NK-92 treated with Interleukin-12 subunit alpha and Interleukin-12 subunit beta, amount 100 ng/mL, for 24 hours (cell line): ENCODE measurements around the gene EXOC2.
A peak's percentile ranks its signal among the peaks of the same experiment; 100 is the strongest.

ENCODE experiments used
- DNase-seq: peaks from one replicate; lab custom pipeline; 2025; lab: John Stamatoyannopoulos, UW

Gene EXOC2

GRCh38 chr6:518218-518617 is 174.7 kb downstream of the EXOC2 start:
- no peak for DNase-seq

GRCh38 chr6:516213-516612 is 176.7 kb downstream of the EXOC2 start:
- DNase-seq, result no peak

DNA sequence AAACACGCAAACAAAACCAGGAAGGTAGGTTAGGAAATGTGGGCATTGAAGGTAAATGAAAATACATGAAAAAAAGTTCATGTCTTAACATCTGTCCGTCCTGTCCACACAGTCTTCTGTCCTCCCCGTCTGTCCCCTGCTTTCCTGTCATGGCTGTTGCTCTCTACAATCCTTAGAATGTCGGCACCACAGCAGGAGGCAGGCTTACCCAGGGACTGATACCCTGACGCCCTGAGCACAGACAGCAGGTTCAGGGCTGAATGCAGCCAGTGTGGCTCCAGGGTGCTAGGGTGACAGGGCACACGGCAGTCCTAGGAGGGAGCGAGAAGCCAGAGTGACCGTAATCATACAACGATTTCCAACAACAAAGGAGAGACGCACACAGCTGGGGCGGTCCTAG is 177.7 kb downstream of the EXOC2 start:
- no peak for DNase-seq

DNA sequence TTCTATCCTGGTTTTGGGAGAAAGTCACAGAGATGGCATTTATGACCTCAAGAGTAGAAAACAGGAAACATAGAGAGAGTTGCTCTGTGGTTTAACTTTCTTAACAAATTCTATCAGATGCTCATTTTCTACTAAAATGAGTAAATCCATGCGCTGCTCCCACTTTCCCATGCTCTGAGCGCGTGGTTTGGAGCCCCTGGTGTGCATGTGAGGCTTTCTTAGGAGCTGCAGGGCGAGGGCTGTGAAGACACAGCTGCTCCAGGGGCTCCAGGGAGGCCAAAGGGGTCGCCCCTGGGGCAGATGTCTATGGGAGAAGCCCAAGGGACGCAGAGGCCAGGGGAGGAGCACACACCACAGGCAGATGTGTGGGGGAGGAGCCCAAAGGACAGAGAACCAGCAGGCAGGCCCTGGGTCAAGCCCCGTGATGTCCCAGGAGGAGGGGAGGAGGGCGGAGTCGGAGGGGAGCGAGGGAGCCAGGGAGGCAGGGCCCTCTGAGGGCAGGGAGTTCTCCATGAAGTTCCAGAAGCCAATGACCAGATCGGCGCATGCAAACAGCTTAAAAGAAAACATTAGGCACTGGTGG is 178.5 kb downstream of the EXOC2 start:
- no peak for DNase-seq

DNA sequence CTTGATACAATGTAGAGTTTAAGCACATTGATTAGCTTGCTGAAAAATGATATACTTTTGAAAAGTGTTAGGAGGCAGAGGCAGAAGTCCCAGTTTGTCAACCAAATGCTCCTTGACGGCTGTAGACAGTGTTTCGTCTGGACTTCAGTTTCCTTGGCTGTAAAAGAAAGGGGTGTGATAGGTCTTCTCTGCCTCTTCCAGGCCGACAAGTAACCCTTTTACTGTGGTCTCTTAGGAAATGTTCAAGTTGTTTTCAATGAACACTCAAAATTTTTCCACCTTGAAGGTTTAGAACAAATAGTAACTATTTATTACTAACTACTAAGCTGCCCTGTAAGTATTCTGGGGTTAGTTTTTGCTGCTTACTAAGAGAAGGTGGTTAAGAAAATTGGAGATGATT is 179.0 kb downstream of the EXOC2 start:
- no peak for DNase-seq

DNA sequence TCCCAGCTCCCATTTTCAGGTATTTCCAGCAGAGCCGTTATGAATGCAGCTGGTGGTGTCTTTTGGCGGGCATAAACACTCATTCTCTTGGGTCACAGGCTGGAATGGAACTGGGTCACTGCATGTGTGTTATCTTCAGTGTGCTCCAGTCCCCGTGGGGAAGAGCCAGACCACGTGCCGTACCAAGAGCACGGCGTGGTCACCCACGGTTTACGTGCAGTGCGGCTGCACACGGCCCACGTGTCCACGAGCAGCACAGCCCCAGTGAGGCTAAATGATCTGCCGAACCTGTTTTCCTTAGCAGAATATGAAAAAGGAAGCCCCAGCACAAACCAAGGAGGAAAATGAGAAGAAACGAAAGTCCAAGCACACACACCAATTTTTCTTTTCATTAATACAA is 179.9 kb downstream of the EXOC2 start:
- no peak for DNase-seq

- DNase-seq, result no peak
These were observed 181.3 kb downstream of the EXOC2 start for GRCh38 chr6:511488-512137.

DNA sequence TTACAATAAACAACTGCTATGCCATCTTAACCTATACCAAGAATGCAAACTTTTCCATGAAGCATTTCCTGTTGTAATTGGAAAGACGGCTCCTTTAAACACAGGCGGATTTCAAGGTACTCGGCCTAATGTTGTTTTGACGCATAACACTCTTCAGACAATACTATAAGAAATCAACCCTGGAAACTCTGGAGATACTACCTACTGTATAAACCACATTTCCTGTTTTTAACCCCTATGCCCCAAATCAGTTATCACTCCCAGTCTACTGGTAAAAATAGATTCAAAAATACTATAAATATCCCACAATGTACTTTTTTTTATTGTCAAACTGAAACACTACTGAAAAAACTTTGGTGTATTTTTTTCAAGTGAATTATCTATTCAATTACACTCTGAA is 183.3 kb downstream of the EXOC2 start:
- no peak for DNase-seq

GRCh38 chr6:508614-509013 is 184.3 kb downstream of the EXOC2 start:
- DNase-seq, result no peak

- DNase-seq, result no peak
These were observed 184.9 kb downstream of the EXOC2 start for GRCh38 chr6:508006-508405.

GRCh38 chr6:506920-507622 is 185.9 kb downstream of the EXOC2 start:
- no peak for DNase-seq

DNA sequence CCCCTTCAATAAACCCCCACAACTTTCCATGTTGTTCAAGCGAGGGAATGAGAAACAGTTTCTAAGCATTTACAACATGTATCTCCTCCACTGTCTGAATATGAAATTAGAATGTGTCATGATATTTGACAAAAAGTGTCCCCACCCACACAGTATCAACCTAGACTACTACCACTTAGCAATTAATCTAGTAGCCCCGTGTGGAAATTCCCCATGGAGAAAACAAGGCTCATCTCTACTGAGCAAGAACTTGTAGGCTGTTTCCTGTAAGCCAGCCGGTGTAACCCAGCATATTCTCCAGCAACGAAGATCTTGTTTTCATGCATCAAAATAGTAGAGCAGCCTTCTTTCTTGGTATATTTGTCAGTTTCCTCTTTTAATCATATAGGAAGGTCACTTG is 186.4 kb downstream of the EXOC2 start:
- no peak for DNase-seq

GRCh38 chr6:505374-505773 is 187.6 kb downstream of the EXOC2 start:
- DNase-seq, result no peak

DNA sequence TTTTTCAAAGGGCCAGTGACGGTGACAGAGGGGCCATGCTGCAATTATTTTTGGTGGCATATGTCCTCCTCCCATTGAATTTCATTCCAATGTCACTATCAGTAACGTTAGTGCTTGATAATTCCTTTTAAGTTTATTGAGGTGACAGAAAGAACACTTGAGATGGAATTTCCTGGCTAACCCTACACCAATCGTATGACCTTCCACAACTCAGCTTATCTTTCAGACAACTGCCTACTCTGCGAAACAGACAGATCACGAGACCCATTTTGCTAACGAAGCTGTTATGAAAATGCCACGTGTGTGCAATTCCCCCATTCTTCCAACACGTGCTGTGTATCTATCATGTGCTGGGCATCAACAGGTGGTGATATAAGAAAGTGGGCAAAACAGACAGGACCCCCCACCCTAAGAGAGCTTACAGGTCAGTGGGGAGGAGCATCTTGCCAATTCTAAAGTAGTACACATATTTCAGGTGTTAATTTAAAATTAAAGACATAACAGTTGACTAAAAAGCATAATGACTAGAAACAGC is 188.4 kb downstream of the EXOC2 start:
- DNase-seq, result no peak

- DNase-seq, result no peak
These were observed 189.2 kb downstream of the EXOC2 start for GRCh38 chr6:503610-504362.

- no peak for DNase-seq
These were observed 190.2 kb downstream of the EXOC2 start for GRCh38 chr6:502761-503160.

DNA sequence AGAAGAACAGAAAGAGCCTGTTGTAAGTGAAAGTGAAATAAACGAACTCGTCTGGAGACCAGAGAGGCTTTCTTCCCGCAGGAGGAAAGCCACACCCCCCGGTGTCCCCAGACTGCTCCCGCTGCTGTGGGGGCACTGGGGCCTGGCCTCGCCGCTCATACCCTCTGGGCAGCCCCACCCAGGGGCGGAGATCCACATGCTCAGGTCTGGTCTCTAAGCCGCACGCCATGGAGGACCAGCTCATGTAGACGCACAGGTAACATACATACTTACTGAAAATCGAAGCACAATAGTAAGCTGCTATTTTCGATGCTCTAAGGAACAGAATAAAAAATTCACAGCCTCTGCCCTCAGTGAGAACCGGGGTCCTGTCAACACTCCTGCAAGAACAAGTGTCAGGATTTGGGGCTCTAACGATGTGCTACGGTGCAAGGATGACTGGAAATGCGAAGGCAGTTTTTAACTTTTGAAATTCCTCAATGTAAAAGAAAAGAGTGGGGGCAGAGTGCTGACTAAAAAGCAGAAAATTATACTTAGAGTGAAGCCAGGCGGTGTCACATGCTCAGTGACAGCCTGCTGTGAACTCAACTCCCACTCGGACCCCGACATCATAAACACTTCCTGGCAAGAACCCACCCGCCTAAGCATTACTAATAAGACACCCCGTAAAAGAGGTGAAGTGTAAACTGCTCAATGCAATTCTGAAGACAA is 190.9 kb downstream of the EXOC2 start:
- peak; percentile 19 for DNase-seq

- no peak for DNase-seq
These were observed 193.3 kb downstream of the EXOC2 start for GRCh38 chr6:499617-500016.

DNA sequence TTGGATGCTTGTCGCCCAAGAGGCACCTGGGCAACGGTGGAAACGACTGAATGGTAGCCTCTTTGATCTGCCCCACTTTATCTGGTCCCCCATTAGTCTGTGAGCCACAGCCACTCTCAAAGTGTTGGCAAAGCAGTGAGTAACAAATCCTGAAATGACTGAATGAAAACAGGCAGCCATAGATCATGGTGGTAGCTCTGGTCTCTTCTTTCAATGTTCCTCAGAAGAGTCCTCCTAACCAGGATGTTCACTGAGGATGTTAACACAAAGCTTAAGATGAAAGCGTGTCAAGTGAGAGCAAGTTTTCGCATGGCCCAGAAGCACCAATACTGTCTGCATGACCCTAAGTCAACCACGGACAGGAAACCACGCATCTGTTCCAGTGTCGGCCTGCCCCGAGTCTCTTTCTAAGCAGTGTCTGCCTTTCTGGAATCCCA is 194.1 kb downstream of the EXOC2 start:
- peak; percentile 47 for DNase-seq

GRCh38 chr6:497258-497657 is 195.7 kb downstream of the EXOC2 start:
- no peak for DNase-seq

DNA sequence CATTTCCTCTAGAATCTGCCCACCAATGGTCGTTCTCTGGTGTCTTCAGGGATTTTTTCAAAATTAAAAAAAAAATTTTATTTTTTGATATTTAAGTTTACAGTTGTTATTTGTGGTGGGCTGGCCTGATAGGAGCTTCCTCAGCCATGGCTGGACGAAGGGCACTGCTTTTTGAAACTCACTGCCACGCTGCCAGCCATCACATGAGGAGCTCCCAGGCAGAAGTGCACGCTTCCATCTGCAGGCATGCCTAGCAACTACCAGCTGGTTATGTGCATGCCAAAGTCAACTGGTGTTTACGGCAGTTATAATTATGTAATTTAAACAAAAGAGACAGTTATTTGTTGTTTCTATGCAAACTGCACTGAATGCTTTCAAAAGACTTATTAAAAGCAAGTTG is 196.3 kb downstream of the EXOC2 start:
- no peak for DNase-seq

DNA sequence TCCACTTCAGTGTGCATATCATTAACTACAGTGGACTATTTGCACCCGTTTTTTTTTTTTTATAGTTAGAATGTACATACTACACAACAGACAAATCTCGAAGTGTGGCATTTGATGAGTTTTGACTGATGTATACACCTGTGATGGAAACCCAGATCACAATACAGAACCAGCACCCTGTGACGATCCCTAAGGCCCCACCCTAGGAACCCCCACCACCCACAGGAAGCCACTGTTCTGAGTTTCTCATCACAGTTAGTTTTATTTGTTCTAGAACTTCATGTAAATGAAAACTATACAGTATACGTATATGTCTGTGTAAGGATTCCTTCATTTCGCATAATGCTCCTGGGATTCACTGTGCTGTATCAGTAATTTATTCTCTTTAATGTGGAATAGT is 198.5 kb downstream of the EXOC2 start:
- DNase-seq, result no peak
